ENCODE results near the gene ITGB1BP1. TPM values are rescaled to one million over a fixed set of nuclear protein-coding genes. Genes with fewer than 3 reads are reported as not detected.
"Not testable (repeated sequence)": the region's sequence is repeated elsewhere in the genome, so short reads cannot be mapped to it uniquely, and the experiment has no call there.

ITGB1BP1 gene
- total RNA-seq, 4 donors from 2014 or later: 65.9 to 97.3 (median 89.0) TPM

DNA sequence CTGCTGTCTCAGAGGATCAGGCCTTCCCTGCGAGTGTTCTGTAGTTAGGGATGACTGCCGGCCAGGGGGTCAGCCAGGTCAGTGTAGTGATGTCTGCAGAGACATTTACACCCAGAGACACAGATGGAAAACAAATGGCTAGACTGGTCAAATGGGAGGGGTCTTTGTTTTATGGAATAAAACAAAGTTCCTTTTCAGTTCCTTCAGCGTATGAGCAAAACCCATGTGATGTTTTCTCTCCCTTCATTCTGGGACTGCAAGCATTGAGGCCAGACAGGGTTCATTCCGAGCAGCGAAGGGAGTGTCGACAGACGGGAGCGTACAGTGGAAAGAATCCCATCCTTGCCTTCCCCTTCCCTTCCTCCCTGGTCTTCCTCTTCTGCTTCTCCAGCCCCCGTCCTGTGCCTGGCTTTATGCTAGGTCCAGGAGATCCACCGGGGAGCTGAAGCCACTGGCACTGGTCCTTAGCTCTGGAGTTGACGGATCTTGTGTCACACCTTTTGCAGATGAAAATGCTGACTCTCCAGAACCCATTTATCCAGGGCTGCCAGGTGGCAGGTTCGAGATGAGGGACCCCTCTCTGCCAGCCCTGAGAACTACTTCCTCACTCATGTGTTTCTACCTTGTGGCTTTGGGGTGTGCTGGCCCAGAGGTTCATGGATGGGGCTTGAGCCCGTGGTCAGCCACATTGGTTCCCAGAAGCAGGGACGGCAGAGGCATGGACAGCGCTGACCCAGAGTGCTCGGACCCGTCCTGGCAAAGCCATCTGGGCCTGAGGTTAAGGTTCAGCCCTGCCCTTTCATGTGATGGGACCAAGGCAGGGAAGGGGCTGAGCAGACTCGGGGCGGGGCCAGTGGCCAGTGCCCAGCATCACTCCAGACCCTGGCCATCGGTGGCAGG, 24.2 kb downstream of the ITGB1BP1 start:
- TF ChIP-seq, protein P1, sequence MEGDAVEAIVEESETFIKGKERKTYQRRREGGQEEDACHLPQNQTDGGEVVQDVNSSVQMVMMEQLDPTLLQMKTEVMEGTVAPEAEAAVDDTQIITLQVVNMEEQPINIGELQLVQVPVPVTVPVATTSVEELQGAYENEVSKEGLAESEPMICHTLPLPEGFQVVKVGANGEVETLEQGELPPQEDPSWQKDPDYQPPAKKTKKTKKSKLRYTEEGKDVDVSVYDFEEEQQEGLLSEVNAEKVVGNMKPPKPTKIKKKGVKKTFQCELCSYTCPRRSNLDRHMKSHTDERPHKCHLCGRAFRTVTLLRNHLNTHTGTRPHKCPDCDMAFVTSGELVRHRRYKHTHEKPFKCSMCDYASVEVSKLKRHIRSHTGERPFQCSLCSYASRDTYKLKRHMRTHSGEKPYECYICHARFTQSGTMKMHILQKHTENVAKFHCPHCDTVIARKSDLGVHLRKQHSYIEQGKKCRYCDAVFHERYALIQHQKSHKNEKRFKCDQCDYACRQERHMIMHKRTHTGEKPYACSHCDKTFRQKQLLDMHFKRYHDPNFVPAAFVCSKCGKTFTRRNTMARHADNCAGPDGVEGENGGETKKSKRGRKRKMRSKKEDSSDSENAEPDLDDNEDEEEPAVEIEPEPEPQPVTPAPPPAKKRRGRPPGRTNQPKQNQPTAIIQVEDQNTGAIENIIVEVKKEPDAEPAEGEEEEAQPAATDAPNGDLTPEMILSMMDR (IDR thresholded peaks at IDR 0.05): no peak
- TF ChIP-seq EP300 (IDR thresholded peaks at IDR 0.05): peak; percentile 77 to 92
- TF ChIP-seq POLR2A (IDR thresholded peaks at IDR 0.05): peak in 1 of 2 donors; percentile 37
- no peaks in the 10 kb centered on the region for H3K27me3 ChIP-seq
- H3K4me3 ChIP-seq: no peak overlapping the region
- 38 to 45% methylated on average over 20 of the region's 20 CpGs for WGBS, 2 donors
- H3K4me1 ChIP-seq: peaks cover 0 to 34% (median 20%) of the 10 kb centered on the region in 4 donors
- H3K36me3 ChIP-seq: peaks cover 0 to 57% (median 3%) of the 10 kb centered on the region in 3 donors
- H3K9me3 ChIP-seq: no peaks in the 10 kb centered on the region
- peak; percentile 52 to 69 for DNase-seq (ENCODE audit: low spot score in 2 of 2)
- H3K27ac ChIP-seq: peak overlapping the region; percentile 46 to 93 (median 83)

DNA sequence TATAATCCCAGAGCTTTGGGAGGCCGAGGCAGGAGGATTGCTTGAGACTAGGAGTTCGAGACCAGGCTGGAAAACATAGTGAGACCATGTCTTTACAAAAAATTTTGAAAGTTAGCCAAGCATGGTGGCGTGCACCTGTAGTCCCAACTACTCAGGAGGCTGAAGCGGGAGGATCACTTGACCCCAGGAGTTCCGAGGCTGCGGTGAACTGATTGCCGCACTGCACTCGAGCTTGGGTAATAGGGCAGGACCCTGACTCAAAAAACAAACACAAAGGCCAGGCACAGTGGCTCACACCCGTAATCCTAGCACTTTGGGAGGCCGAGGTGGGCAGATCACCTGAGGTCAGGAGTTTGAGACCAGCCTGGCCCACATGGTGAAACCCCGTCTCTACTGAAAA, 25.1 kb downstream of the ITGB1BP1 start:
- 92 to 97% methylated on average over 11 of the region's 11 CpGs for WGBS, 2 donors
- not testable (repeated sequence) for H3K9me3 ChIP-seq; H3K4me3 ChIP-seq; H3K27me3 ChIP-seq; DNase-seq (ENCODE audit: low spot score in 2 of 2)
- H3K36me3 ChIP-seq: peaks cover 0 to 57% (median 3%) of the 10 kb centered on the region in 3 donors
- H3K27ac ChIP-seq: peak overlapping the region; percentile 39 to 93 (median 83)
- H3K4me1 ChIP-seq: peaks cover 0 to 31% (median 23%) of the 10 kb centered on the region in 4 donors

DNA sequence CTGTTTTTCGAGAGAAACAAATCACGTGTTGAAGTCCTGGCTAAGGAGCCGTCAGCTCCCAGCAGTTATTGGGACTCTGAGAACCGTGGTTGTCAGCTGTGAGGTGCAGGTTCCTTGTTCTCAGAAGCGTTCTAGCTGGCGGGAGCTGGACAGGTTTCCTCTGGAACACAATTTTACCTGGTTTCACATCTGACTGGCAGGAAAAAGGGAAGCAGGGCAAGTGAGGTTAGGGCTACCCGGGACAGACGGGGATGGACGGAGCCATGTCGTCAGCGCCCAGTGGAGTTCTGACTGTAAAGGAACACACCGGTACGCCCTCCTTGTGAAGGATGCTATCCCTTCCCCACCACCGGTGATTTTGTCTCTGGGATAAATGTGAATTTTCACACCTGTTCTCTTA, 26.1 kb downstream of the ITGB1BP1 start:
- H3K4me1 ChIP-seq: peaks cover 0 to 37% (median 30%) of the 10 kb centered on the region in 4 donors

DNA sequence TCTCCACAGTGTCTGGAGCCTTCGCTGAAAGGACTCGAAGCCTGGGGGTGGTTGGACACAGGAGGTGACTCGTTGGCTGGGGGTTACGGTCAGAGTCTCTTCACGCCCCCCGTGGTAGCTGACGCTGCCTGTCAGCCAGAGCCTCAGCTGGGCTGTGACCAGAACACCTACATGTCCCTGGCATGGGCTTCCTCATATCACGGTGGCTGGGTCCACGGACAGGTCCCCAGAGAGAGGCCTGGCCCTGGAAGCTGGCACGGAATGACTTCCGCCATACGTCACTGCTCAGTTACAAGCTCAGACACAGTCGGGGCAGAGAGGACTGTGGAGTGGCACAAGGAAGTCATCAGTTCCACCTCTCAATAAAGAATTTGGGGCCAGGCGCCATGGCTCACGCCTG, 28.5 kb downstream of the ITGB1BP1 start:
- no peak overlapping the region for H3K4me3 ChIP-seq
- peak overlapping the region in 1 of 4 donors; percentile 16 for H3K27ac ChIP-seq
- H3K9me3 ChIP-seq: no peaks in the 10 kb centered on the region
- peaks cover 0 to 42% (median 3%) of the 10 kb centered on the region in 3 donors for H3K36me3 ChIP-seq
- H3K4me1 ChIP-seq: peaks cover 0 to 39% (median 32%) of the 10 kb centered on the region in 4 donors
- TF ChIP-seq EP300 (IDR thresholded peaks at IDR 0.05): no peak
- TF ChIP-seq POLR2A (IDR thresholded peaks at IDR 0.05): no peak
- TF ChIP-seq, protein P1 (IDR thresholded peaks at IDR 0.05): no peak
- H3K27me3 ChIP-seq: no peaks in the 10 kb centered on the region
- peak in 1 of 2 donors; percentile 6 for DNase-seq (ENCODE audit: low spot score in 2 of 2)
- 91 to 95% methylated on average over 15 of the region's 15 CpGs for WGBS, 2 donors

More for the DNA sequence above, 26.1 kb downstream of the ITGB1BP1 start:
- Histone ChIP-seq H3K36me3 (peaks cover 0 to 48% (median 3%) of the 10 kb centered on the region in 3 donors), H3K4me3 (no peak overlapping the region), H3K27ac (peak overlapping the region in 2 of 4 donors; percentile 13 to 67), H3K27me3 (no peaks in the 10 kb centered on the region), H3K9me3 (no peaks in the 10 kb centered on the region)
- no peak for DNase-seq (ENCODE audit: low spot score in 2 of 2)
- 79 to 88% methylated on average over 14 of the region's 14 CpGs for WGBS, 2 donors
- TF ChIP-seq, protein P1 (IDR thresholded peaks at IDR 0.05): no peak
- TF ChIP-seq POLR2A (IDR thresholded peaks at IDR 0.05) (no peak), EP300 (IDR thresholded peaks at IDR 0.05) (no peak)

DNA sequence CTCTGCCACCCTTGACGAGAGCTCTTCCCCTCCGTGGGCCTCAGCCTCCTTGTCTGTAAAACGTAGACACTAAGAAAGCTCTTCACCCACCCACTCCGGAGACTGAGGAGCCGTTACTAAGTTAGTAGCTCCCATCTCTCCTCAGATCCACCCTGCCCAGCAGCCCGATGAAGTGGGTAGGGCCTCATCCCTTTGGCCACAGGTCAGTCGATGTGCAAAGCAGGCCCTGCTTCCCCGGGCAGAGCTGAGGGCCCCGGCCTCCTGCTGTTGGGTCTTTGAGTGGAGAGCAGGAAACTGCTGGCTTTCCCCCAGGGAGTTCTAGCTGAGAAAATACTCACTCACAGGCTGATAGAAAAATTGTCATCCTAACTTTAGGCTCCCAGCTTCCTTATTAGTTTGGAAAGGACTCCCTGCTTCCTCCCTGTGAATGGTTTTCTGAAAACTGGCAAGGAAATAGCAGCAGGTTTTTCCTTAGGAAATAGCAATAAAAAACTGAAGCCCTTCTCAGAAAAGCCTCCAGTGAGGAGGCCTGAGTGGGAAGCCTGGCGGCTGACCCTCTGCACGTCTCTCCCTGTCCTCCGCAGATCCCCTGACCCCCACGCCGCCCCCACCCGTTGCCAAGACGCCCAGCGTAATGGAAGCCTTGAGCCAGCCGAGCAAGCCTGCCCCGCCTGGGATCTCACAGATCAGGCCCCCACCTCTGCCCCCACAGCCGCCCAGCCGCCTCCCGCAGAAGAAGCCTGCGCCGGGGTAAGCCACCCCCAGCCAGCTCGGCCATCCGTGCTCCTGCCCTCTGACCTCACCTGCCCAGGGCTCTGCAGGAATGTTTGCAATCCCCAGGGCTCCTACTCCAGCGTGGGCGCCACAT, 30.2 kb downstream of the ITGB1BP1 start:
- 26 to 31% methylated on average over 23 to 26 of the region's 28 CpGs for WGBS, 2 donors
- DNase-seq (ENCODE audit: low spot score in 2 of 2): peak in 1 of 2 donors; percentile 13
- Histone ChIP-seq H3K9me3 (no peaks in the 10 kb centered on the region), H3K27me3 (no peaks in the 10 kb centered on the region), H3K27ac (peak overlapping the region; percentile 32 to 84 (median 72)), H3K36me3 (peaks cover 0 to 59% (median 3%) of the 10 kb centered on the region in 3 donors), H3K4me1 (peaks cover 0 to 32% (median 16%) of the 10 kb centered on the region in 4 donors), H3K4me3 (no peak overlapping the region)
- TF ChIP-seq, protein P1 (IDR thresholded peaks at IDR 0.05): no peak
- TF ChIP-seq POLR2A (IDR thresholded peaks at IDR 0.05): no peak

Data from tibial nerve (tissue), 4 donors.